ENCODE measurements around the gene SPATA46. TPM values are rescaled to one million over a fixed set of nuclear protein-coding genes. Genes with fewer than 3 reads are reported as not detected.
A peak's percentile ranks its signal among the peaks of the same experiment; 100 is the strongest.

Gene SPATA46
- total and polyA plus RNA-seq, 2 donors (not counting 3 experiments of a cell fraction or from before 2014, with no cell fraction given), result not detected

- no peak overlapping the region for H3K27ac ChIP-seq (ENCODE audit: insufficient read depth, low read depth, low read length)
- H3K36me3 ChIP-seq (ENCODE audit: control insufficient read depth in 2 of 2, extremely low read depth in 1 of 2, insufficient read depth in 2 of 2, low read length in 2 of 2), result no peaks in the 10 kb centered on the region
- H3K79me2 ChIP-seq (ENCODE audit: control insufficient read depth, insufficient read depth, low read length), result no peaks in the 10 kb centered on the region
- POLR2A ChIA-PET, result no interaction called here
- CTCF ChIA-PET, result interaction anchor here (0.7 to 1.6 kb wide), 5 partner anchors 8 to 607 kb away, joined by 3 to 4 read pairs (median 3); no protein-coding TSS in a partner anchor
- no peaks in the 10 kb centered on the region for H4K20me1 ChIP-seq (replicated peaks; ENCODE audit: control insufficient read depth, extremely low read depth, insufficient read depth, low read length)
- no peak for TF ChIP-seq JUN (IDR thresholded peaks at IDR 0.05; ENCODE audit: borderline replicate concordance, insufficient read depth, insufficient read length, low read depth)
- intact Hi-C loops (cut with micrococcal nuclease), result no loop called here
- H3K9ac ChIP-seq (replicated peaks; ENCODE audit: extremely low read depth, insufficient read depth, low read length), result no peak overlapping the region
- H3K4me3 ChIP-seq (replicated peaks in 1 of 3; ENCODE audit: insufficient read depth in 1 of 3, low read depth in 1 of 3, low read length in 3 of 3), result no peak overlapping the region
- BruUV-seq (replicated peaks), result no TSS peak
- H3K4me1 ChIP-seq (ENCODE audit: control insufficient read depth, extremely low read depth, insufficient read depth, low read length), result no peaks in the 10 kb centered on the region
- H3K4me2 ChIP-seq (ENCODE audit: insufficient read depth, low read length), result no peak overlapping the region
- no peak for FAIRE-seq
- no peak overlapping the region for H2AFZ ChIP-seq (ENCODE audit: low read depth, low read length)
- no peak for DNase-seq (ENCODE audit: low read depth, low spot score)
- H3K27me3 ChIP-seq (ENCODE audit: control insufficient read depth in 2 of 2, insufficient read depth in 2 of 2, low read length in 2 of 2), result peaks cover 5 to 13% of the 10 kb centered on the region in 2 experiments
- dilution Hi-C loops (cut with MboI; ENCODE audit: extremely low pct_ligation_motif_present, low sequenced_read_pairs), result no loop called here
- no peaks in the 10 kb centered on the region for H3K9me3 ChIP-seq (replicated peaks; ENCODE audit: control insufficient read depth, insufficient read depth, low read length)
- H3K9me1 ChIP-seq (replicated peaks; ENCODE audit: control insufficient read depth, extremely low read depth, insufficient read depth, low read length), result no peaks in the 10 kb centered on the region
Observed at GRCh38 chr1:162398999-162399580, 22.4 kb upstream of the SPATA46 start.

GRCh38 chr1:162397943-162398560, 21.4 kb upstream of the SPATA46 start:
- Histone ChIP-seq H2AFZ (ENCODE audit: low read depth, low read length) (no peak overlapping the region), H3K27me3 (ENCODE audit: control insufficient read depth in 2 of 2, insufficient read depth in 2 of 2, low read length in 2 of 2) (peaks cover 5 to 13% of the 10 kb centered on the region in 2 experiments), H3K4me2 (ENCODE audit: insufficient read depth, low read length) (no peak overlapping the region), H3K27ac (ENCODE audit: insufficient read depth, low read depth, low read length) (no peak overlapping the region), H3K9ac (replicated peaks; ENCODE audit: extremely low read depth, insufficient read depth, low read length) (no peak overlapping the region), H4K20me1 (replicated peaks; ENCODE audit: control insufficient read depth, extremely low read depth, insufficient read depth, low read length) (no peaks in the 10 kb centered on the region), H3K9me1 (replicated peaks; ENCODE audit: control insufficient read depth, extremely low read depth, insufficient read depth, low read length) (no peaks in the 10 kb centered on the region), H3K4me1 (ENCODE audit: control insufficient read depth, extremely low read depth, insufficient read depth, low read length) (no peaks in the 10 kb centered on the region), H3K36me3 (ENCODE audit: control insufficient read depth in 2 of 2, extremely low read depth in 1 of 2, insufficient read depth in 2 of 2, low read length in 2 of 2) (no peaks in the 10 kb centered on the region), H3K79me2 (ENCODE audit: control insufficient read depth, insufficient read depth, low read length) (no peaks in the 10 kb centered on the region), H3K9me3 (replicated peaks; ENCODE audit: control insufficient read depth, insufficient read depth, low read length) (no peaks in the 10 kb centered on the region), H3K4me3 (replicated peaks in 1 of 3; ENCODE audit: insufficient read depth in 1 of 3, low read depth in 1 of 3, low read length in 3 of 3) (no peak overlapping the region)
- intact Hi-C loops (cut with micrococcal nuclease) (no loop called here), dilution Hi-C loops (cut with MboI; ENCODE audit: extremely low pct_ligation_motif_present, low sequenced_read_pairs) (no loop called here)
- POLR2A ChIA-PET, result no interaction called here
- BruUV-seq (replicated peaks), result no TSS peak
- DNase-seq (ENCODE audit: low read depth, low spot score) (no peak), FAIRE-seq (no peak)
- TF ChIP-seq MAX (IDR thresholded peaks at IDR 0.05; ENCODE audit: insufficient read depth, insufficient read length), result no peak
- peak; percentile 13 for TF ChIP-seq EZH2 (IDR thresholded peaks at IDR 0.05; ENCODE audit: borderline replicate concordance, low read depth, low read length, severe bottlenecking)
- CTCF ChIA-PET, result interaction anchor here (1.1 to 1.6 kb wide), 4 partner anchors 9 to 606 kb away, joined by 3 to 4 read pairs (median 3); no protein-coding TSS in a partner anchor
